ENCODE results near the gene TBC1D16. TPM values are rescaled to one million over a fixed set of nuclear protein-coding genes. Genes with fewer than 3 reads are reported as not detected.

The TBC1D16 gene
- total RNA-seq, 1 experiment from 2014 or later, result 96.1 TPM

DNA sequence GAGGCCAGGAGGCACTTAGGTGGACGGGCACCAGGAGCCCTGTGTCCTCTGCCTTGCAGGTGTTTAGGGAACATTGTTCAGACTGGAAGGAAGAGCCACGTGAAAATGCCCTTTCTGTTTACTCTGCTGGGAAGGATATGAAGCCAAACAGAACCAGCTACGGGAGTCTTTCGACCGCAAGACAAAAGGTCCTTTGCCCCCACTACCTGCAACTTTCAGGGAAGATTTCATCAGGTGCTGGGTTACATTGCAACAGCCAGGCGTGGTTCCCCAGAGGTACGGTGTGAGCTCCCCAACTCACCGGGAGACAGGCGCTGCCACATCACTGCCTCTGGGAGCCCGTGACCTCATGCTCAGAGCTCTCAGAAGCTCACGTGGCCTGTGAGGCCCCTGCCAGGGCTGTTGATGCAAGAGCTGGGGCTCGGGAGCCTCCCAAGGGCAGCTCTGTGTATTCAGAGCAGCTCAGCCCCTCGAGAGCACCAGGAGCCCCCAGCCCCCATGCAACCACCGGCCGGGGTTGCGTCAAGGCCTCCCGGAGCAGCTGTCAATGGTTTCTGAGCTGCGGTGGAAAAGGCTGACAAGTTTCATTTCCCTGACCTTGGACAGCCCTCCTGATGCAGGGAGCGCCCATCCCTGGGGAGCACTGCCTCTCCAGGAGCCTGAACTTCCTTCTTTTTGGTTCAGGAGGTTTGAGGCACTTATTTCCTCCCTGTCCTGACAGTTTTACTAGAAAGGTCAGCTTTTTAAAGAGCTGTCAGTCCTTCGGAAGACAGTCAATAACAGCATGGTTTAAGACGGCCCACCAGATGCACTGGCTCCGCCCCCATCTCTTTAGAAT is 42.1 kb downstream of the TBC1D16 start:
- DNase-seq (ENCODE audit: low spot score) (peak; percentile 68), ATAC-seq (peak; percentile 17)
- 0 out of 2 replicates have a peak, but pooled peaks cover 1% of the 10 kb centered on the region for H3K36me3 Mint-ChIP-seq
- no peaks in the 10 kb centered on the region for H3K27me3 Mint-ChIP-seq (ENCODE audit: low read depth)
- H3K4me3 Mint-ChIP-seq, result no peak overlapping the region
- peaks cover 56% of the 10 kb centered on the region for H3K4me1 Mint-ChIP-seq
- POLR2A ChIA-PET, result interaction anchor here (0.6 to 1.7 kb wide), 14 partner anchors 9 to 252 kb away, joined by 3 to 10 read pairs (median 4); partner anchors contain the start of genes CBX4 and CBX8
- peak overlapping the region; percentile 72 for H3K27ac Mint-ChIP-seq
- TF ChIP-seq, protein P1, sequence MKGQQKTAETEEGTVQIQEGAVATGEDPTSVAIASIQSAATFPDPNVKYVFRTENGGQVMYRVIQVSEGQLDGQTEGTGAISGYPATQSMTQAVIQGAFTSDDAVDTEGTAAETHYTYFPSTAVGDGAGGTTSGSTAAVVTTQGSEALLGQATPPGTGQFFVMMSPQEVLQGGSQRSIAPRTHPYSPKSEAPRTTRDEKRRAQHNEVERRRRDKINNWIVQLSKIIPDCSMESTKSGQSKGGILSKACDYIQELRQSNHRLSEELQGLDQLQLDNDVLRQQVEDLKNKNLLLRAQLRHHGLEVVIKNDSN (CRISPR knock-in tag; IDR thresholded peaks at IDR 0.05), result peak; percentile 87; the same call in 1 of the 2 replicates
- TF ChIP-seq ZNF423 (CRISPR knock-in tag; IDR thresholded peaks at IDR 0.05) (peak; percentile 52; the same call in 1 of the 2 replicates), GABPB1 (CRISPR knock-in tag; IDR thresholded peaks at IDR 0.05) (peak; percentile 100), CREB1 (CRISPR knock-in tag; IDR thresholded peaks at IDR 0.05) (no peak)
- TF ChIP-seq, protein P2, sequence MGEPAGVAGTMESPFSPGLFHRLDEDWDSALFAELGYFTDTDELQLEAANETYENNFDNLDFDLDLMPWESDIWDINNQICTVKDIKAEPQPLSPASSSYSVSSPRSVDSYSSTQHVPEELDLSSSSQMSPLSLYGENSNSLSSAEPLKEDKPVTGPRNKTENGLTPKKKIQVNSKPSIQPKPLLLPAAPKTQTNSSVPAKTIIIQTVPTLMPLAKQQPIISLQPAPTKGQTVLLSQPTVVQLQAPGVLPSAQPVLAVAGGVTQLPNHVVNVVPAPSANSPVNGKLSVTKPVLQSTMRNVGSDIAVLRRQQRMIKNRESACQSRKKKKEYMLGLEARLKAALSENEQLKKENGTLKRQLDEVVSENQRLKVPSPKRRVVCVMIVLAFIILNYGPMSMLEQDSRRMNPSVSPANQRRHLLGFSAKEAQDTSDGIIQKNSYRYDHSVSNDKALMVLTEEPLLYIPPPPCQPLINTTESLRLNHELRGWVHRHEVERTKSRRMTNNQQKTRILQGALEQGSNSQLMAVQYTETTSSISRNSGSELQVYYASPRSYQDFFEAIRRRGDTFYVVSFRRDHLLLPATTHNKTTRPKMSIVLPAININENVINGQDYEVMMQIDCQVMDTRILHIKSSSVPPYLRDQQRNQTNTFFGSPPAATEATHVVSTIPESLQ (CRISPR knock-in tag; IDR thresholded peaks at IDR 0.05), result no peak
- TF ChIP-seq, protein P3, sequence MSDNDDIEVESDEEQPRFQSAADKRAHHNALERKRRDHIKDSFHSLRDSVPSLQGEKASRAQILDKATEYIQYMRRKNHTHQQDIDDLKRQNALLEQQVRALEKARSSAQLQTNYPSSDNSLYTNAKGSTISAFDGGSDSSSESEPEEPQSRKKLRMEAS (CRISPR knock-in tag; IDR thresholded peaks at IDR 0.05), result peak; percentile 93
- TF ChIP-seq, protein P4, sequence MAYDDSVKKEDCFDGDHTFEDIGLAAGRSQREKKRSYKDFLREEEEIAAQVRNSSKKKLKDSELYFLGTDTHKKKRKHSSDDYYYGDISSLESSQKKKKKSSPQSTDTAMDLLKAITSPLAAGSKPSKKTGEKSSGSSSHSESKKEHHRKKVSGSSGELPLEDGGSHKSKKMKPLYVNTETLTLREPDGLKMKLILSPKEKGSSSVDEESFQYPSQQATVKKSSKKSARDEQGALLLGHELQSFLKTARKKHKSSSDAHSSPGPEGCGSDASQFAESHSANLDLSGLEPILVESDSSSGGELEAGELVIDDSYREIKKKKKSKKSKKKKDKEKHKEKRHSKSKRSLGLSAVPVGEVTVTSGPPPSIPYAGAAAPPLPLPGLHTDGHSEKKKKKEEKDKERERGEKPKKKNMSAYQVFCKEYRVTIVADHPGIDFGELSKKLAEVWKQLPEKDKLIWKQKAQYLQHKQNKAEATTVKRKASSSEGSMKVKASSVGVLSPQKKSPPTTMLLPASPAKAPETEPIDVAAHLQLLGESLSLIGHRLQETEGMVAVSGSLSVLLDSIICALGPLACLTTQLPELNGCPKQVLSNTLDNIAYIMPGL (CRISPR knock-in tag; IDR thresholded peaks at IDR 0.05), result 0 out of 2 replicates have a peak, but pooled peaks have one; percentile 20
- TF ChIP-seq, protein P5, sequence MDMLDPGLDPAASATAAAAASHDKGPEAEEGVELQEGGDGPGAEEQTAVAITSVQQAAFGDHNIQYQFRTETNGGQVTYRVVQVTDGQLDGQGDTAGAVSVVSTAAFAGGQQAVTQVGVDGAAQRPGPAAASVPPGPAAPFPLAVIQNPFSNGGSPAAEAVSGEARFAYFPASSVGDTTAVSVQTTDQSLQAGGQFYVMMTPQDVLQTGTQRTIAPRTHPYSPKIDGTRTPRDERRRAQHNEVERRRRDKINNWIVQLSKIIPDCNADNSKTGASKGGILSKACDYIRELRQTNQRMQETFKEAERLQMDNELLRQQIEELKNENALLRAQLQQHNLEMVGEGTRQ (CRISPR knock-in tag; IDR thresholded peaks at IDR 0.05), result peak; percentile 65; the same call in 1 of the 2 replicates
- CTCF ChIA-PET, result interaction anchor here (0.6 to 5.3 kb wide), 21 partner anchors 10 to 252 kb away, joined by 3 to 42 read pairs (median 5); partner anchors contain the start of gene GAA
- no peaks in the 10 kb centered on the region for H3K9me3 Mint-ChIP-seq

DNA sequence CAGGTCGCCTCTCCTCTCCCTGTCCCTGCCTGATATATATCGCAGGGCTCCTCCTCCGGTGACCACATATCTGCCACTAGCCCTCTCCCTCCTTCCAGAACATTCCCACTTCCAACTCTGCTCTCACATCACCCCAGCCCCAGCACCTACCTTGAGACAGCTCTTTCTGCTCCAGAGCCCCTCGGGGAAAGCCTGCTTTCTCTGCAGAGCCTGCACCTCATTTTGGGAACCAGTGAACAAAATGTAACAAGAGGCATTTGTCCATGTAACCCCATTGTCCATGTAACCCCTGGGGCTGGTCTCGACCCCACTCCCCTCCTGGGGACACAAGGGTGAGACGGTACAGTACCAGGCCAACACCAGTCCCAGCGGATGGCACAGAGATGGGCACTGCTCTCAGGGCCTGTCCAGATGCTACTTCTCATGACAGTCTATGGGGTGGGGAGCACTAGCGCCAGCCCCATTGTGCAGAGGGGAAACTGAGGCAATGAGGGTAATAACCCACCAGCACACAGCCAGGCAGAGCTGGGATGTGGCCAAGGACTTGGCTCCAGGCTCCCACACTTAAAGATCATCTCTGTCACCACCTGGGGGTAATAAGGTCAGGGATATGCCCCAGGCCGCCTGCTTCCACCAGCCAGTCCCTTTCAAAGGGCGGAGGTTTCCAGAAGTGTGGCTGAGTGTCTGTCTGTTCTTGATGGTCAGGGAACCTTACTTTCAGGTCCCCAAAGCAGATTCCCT is 42.9 kb downstream of the TBC1D16 start:
- Mint-ChIP-seq H3K27ac (peak overlapping the region; percentile 62), H3K9me3 (no peaks in the 10 kb centered on the region), H3K36me3 (no peaks in the 10 kb centered on the region), H3K4me3 (peak overlapping the region; percentile 62), H3K27me3 (ENCODE audit: low read depth) (no peaks in the 10 kb centered on the region), H3K4me1 (peaks cover 64% of the 10 kb centered on the region)
- TF ChIP-seq, protein P6, sequence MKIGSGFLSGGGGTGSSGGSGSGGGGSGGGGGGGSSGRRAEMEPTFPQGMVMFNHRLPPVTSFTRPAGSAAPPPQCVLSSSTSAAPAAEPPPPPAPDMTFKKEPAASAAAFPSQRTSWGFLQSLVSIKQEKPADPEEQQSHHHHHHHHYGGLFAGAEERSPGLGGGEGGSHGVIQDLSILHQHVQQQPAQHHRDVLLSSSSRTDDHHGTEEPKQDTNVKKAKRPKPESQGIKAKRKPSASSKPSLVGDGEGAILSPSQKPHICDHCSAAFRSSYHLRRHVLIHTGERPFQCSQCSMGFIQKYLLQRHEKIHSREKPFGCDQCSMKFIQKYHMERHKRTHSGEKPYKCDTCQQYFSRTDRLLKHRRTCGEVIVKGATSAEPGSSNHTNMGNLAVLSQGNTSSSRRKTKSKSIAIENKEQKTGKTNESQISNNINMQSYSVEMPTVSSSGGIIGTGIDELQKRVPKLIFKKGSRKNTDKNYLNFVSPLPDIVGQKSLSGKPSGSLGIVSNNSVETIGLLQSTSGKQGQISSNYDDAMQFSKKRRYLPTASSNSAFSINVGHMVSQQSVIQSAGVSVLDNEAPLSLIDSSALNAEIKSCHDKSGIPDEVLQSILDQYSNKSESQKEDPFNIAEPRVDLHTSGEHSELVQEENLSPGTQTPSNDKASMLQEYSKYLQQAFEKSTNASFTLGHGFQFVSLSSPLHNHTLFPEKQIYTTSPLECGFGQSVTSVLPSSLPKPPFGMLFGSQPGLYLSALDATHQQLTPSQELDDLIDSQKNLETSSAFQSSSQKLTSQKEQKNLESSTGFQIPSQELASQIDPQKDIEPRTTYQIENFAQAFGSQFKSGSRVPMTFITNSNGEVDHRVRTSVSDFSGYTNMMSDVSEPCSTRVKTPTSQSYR (CRISPR knock-in tag; IDR thresholded peaks at IDR 0.05), result 0 out of 2 replicates have a peak, but pooled peaks have one; percentile 15
- TF ChIP-seq, protein P7, sequence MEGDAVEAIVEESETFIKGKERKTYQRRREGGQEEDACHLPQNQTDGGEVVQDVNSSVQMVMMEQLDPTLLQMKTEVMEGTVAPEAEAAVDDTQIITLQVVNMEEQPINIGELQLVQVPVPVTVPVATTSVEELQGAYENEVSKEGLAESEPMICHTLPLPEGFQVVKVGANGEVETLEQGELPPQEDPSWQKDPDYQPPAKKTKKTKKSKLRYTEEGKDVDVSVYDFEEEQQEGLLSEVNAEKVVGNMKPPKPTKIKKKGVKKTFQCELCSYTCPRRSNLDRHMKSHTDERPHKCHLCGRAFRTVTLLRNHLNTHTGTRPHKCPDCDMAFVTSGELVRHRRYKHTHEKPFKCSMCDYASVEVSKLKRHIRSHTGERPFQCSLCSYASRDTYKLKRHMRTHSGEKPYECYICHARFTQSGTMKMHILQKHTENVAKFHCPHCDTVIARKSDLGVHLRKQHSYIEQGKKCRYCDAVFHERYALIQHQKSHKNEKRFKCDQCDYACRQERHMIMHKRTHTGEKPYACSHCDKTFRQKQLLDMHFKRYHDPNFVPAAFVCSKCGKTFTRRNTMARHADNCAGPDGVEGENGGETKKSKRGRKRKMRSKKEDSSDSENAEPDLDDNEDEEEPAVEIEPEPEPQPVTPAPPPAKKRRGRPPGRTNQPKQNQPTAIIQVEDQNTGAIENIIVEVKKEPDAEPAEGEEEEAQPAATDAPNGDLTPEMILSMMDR (IDR thresholded peaks at IDR 0.05), result no peak
- ATAC-seq (no peak), DNase-seq (ENCODE audit: low spot score) (no peak)
- ChIA-PET CTCF (interaction anchor here (0.8 to 5.3 kb wide), 17 partner anchors 10 to 251 kb away, joined by 3 to 42 read pairs (median 6); no protein-coding TSS in a partner anchor), POLR2A (interaction anchor here (0.7 to 1.7 kb wide), 11 partner anchors 15 to 203 kb away, joined by 3 to 9 read pairs (median 4); partner anchors contain the start of genes CBX4 and CBX8)
